ENCODE data around the gene HBS1L. TPM values are rescaled to one million over a fixed set of nuclear protein-coding genes. Genes with fewer than 3 reads are reported as not detected.

Gene HBS1L
- total RNA-seq, 1 experiment from 2014 or later, result 95.4 TPM

- Mint-ChIP-seq H3K9me3 (no peaks in the 10 kb centered on the region), H3K36me3 (no peaks in the 10 kb centered on the region), H3K27me3 (ENCODE audit: low read depth) (no peaks in the 10 kb centered on the region), H3K4me3 (no peak overlapping the region), H3K4me1 (no peaks in the 10 kb centered on the region), H3K27ac (no peak overlapping the region)
- ChIA-PET POLR2A (interaction anchor here (0.5 kb wide), 1 partner anchor 9 kb away, joined by 4 read pairs; no protein-coding TSS in a partner anchor), CTCF (no interaction called here)
- DNase-seq (ENCODE audit: low spot score), result no peak
- no peak for ATAC-seq
- TF ChIP-seq ZNF138 (CRISPR knock-in tag; conservative IDR thresholded peaks at IDR 0.05) (no peak), RORB (CRISPR knock-in tag; IDR thresholded peaks at IDR 0.05) (no peak), NFYB (CRISPR knock-in tag; conservative IDR thresholded peaks at IDR 0.05; ENCODE audit: low read depth) (no peak), PRDM15 (CRISPR knock-in tag; IDR thresholded peaks at IDR 0.05) (no peak), CREM (CRISPR knock-in tag; IDR thresholded peaks at IDR 0.05) (no peak), TCF7 (CRISPR knock-in tag; IDR thresholded peaks at IDR 0.05; ENCODE audit: low read depth) (no peak), FOXP4 (CRISPR knock-in tag; IDR thresholded peaks at IDR 0.05) (no peak), ZNF423 (CRISPR knock-in tag; IDR thresholded peaks at IDR 0.05) (no peak), CDX4 (CRISPR knock-in tag; IDR thresholded peaks at IDR 0.05; ENCODE audit: borderline replicate concordance) (no peak), TEAD1 (CRISPR knock-in tag; IDR thresholded peaks at IDR 0.05) (no peak), USF1 (CRISPR knock-in tag; IDR thresholded peaks at IDR 0.05) (no peak)
Measured at GRCh38 chr6:135094403-135094821, 39.8 kb upstream of the HBS1L start.

GRCh38 chr6:135093578-135093977, 39.0 kb upstream of the HBS1L start:
- Mint-ChIP-seq H3K27ac (no peak overlapping the region), H3K27me3 (ENCODE audit: low read depth) (no peaks in the 10 kb centered on the region), H3K9me3 (no peaks in the 10 kb centered on the region), H3K4me1 (peaks cover 4% of the 10 kb centered on the region; the same call in 1 of the 2 replicates), H3K4me3 (no peak overlapping the region), H3K36me3 (no peaks in the 10 kb centered on the region)
- CTCF ChIA-PET, result no interaction called here
- POLR2A ChIA-PET, result interaction anchor here (1.5 kb wide), 1 partner anchor 39 kb away, joined by 3 read pairs; the partner anchor contains the start of gene HBS1L
- ATAC-seq (no peak), DNase-seq (ENCODE audit: low spot score) (no peak)
- TF ChIP-seq PRRX2 (CRISPR knock-in tag; IDR thresholded peaks at IDR 0.05) (no peak), CREM (CRISPR knock-in tag; IDR thresholded peaks at IDR 0.05) (no peak), FOXP1 (CRISPR knock-in tag; IDR thresholded peaks at IDR 0.05; ENCODE audit: borderline replicate concordance) (no peak), STAT6 (CRISPR knock-in tag; conservative IDR thresholded peaks at IDR 0.05; ENCODE audit: low read depth) (no peak), HMGA2 (CRISPR knock-in tag; IDR thresholded peaks at IDR 0.05) (no peak), ZNF138 (CRISPR knock-in tag; conservative IDR thresholded peaks at IDR 0.05) (no peak), NFATC4 (CRISPR knock-in tag; IDR thresholded peaks at IDR 0.05) (no peak), ZNF532 (CRISPR knock-in tag; IDR thresholded peaks at IDR 0.05; ENCODE audit: borderline replicate concordance) (no peak), E2F5 (CRISPR knock-in tag; IDR thresholded peaks at IDR 0.05) (no peak), SP1 (CRISPR knock-in tag; conservative IDR thresholded peaks at IDR 0.05) (no peak), KAT7 (CRISPR knock-in tag; IDR thresholded peaks at IDR 0.05; ENCODE audit: borderline replicate concordance) (no peak)

Measured in WTC11 (cell line).